Suprapubic skin (tissue), 3 donors: ENCODE measurements around the gene PARP14.

Experiments used
- POLR2A ChIP-seq, 2 donors: fragments of 450-650 bp; IDR thresholded peaks; one replicate each; pipeline ENCODE4 v1.6.1; 2017; ENCODE audit warnings: antibody characterized with exemption in 2 of 2, mild to moderate bottlenecking in 2 of 2, moderate library complexity in 2 of 2
- TF ChIP-seq, protein P1 (sequence below), 2 donors: fragments of 200-600 bp in 1 of 2; fragments of 450-650 bp in 1 of 2; sonication (generic) in 1 of 2; IDR thresholded peaks; one replicate each; pipeline ENCODE4 v1.5.1; 2016 to 2019; ENCODE audit warnings: antibody characterized with exemption in 2 of 2, mild to moderate bottlenecking in 1 of 2, moderate library complexity in 1 of 2

DNA sequence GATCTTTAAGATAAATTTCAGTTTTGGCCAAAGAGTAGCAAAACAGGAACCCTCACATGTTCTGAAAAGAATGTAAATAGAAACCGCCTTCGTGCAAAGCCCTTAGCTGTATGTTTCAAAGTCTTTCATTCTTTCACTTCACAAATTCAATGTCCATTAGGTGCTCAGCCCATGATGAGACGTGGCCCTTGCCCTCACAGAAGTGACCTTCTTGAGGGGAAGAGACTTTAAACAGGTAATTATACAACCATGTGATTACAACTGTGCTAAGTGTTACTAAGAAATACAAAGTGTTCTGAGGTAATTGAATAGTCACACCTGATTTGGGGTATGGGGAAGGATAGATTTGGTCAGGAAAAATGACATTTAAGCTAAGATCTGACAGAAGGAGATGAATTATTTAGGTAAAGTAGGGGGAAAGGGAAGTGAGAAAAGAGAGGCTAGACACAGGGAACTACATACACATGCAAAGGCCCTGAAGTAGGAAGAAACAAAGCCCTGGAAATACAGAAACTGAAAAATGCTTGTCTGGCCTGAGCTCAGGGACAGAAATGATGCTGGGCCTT lies 93.4 kb downstream of the PARP14 start:
- TF ChIP-seq, protein P1, sequence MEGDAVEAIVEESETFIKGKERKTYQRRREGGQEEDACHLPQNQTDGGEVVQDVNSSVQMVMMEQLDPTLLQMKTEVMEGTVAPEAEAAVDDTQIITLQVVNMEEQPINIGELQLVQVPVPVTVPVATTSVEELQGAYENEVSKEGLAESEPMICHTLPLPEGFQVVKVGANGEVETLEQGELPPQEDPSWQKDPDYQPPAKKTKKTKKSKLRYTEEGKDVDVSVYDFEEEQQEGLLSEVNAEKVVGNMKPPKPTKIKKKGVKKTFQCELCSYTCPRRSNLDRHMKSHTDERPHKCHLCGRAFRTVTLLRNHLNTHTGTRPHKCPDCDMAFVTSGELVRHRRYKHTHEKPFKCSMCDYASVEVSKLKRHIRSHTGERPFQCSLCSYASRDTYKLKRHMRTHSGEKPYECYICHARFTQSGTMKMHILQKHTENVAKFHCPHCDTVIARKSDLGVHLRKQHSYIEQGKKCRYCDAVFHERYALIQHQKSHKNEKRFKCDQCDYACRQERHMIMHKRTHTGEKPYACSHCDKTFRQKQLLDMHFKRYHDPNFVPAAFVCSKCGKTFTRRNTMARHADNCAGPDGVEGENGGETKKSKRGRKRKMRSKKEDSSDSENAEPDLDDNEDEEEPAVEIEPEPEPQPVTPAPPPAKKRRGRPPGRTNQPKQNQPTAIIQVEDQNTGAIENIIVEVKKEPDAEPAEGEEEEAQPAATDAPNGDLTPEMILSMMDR (IDR thresholded peaks at IDR 0.05) = no peak
- TF ChIP-seq POLR2A (IDR thresholded peaks at IDR 0.05) = no peak
